Liver (tissue), 3 donors: ENCODE results near the gene OR52E5.

Experiments
- EGR1 ChIP-seq, 2 donors: IDR thresholded peaks; 2 replicates each; pipeline ENCODE4 v1.6.1; 2016 to 2018; ENCODE audit warnings: antibody characterized with exemption in 2 of 2, low read depth in 2 of 2
- GABPA ChIP-seq, 2 donors: IDR thresholded peaks in 1 of 2; conservative IDR thresholded peaks in 1 of 2; 2 replicates each; pipeline ENCODE4 v1.6.1; 2016; ENCODE audit warnings: antibody characterized with exemption in 2 of 2, mild to moderate bottlenecking in 1 of 2, moderate library complexity in 1 of 2
- HNF4A ChIP-seq, 2 donors: conservative IDR thresholded peaks; 2 replicates each; pipeline ENCODE4 v1.6.1; 2016; ENCODE audit warnings: antibody characterized with exemption in 2 of 2, mild to moderate bottlenecking in 2 of 2
- HNF4G ChIP-seq: IDR thresholded peaks from 2 replicates; pipeline ENCODE4 v1.6.1; 2016; ENCODE audit warnings: antibody characterized with exemption
- RAD21 ChIP-seq, 2 donors: IDR thresholded peaks; 2 replicates each; pipeline ENCODE4 v1.6.1; 2016; ENCODE audit warnings: antibody characterized with exemption in 2 of 2, mild to moderate bottlenecking in 2 of 2
- REST ChIP-seq: IDR thresholded peaks from 2 replicates; pipeline ENCODE4 v1.6.1; 2016; ENCODE audit warnings: antibody characterized with exemption, mild to moderate bottlenecking
- RXRA ChIP-seq, 2 donors: IDR thresholded peaks; 2 replicates each; pipeline ENCODE4 v1.6.1; 2017 to 2018; ENCODE audit warnings: antibody characterized with exemption in 2 of 2, mild to moderate bottlenecking in 1 of 2
- TAF1 ChIP-seq: conservative IDR thresholded peaks from 2 replicates; pipeline ENCODE4 v1.6.1; 2016; ENCODE audit warnings: antibody characterized with exemption, mild to moderate bottlenecking
- YY1 ChIP-seq: IDR thresholded peaks from 2 replicates; pipeline ENCODE4 v1.6.1; 2016; ENCODE audit warnings: antibody characterized with exemption, mild to moderate bottlenecking
- ZBTB33 ChIP-seq: IDR thresholded peaks from 2 replicates; pipeline ENCODE4 v1.6.1; 2016; ENCODE audit warnings: antibody characterized with exemption
- TF ChIP-seq, protein P1 (sequence below): fragments of 150-350 bp; IDR thresholded peaks from 2 replicates; pipeline ENCODE4 v1.5.1; 2017; ENCODE audit warnings: improper control_type of control experiment, low read depth, low read length; ENCODE audit not compliant: missing input control
- TF ChIP-seq, protein P2 (sequence below): IDR thresholded peaks from 2 replicates; pipeline ENCODE4 v1.6.1; 2016; ENCODE audit warnings: antibody characterized with exemption
- donor health status: healthy.
- donor health status: healthy.

DNA sequence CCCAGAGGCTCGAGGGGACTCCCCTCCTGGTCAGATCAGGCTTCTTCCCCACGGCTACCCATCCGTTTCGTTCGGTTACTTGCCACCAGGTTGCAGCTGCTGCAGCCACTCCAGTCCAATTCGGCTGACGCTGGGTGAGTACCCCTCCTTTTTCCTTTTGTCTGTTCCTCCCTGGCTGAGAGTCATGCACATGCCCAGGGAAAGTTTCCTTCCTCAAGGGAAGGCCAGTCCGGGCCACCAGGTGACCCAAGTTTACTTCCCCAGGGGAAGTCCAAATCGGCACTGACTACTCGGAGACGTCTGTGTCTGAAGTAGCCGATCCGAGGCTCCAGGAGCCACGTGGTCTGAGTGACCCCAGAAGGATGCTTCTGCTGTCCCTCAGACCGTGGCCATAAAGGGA lies 35.8 kb downstream of the OR52E5 start:
- TF ChIP-seq, protein P1, sequence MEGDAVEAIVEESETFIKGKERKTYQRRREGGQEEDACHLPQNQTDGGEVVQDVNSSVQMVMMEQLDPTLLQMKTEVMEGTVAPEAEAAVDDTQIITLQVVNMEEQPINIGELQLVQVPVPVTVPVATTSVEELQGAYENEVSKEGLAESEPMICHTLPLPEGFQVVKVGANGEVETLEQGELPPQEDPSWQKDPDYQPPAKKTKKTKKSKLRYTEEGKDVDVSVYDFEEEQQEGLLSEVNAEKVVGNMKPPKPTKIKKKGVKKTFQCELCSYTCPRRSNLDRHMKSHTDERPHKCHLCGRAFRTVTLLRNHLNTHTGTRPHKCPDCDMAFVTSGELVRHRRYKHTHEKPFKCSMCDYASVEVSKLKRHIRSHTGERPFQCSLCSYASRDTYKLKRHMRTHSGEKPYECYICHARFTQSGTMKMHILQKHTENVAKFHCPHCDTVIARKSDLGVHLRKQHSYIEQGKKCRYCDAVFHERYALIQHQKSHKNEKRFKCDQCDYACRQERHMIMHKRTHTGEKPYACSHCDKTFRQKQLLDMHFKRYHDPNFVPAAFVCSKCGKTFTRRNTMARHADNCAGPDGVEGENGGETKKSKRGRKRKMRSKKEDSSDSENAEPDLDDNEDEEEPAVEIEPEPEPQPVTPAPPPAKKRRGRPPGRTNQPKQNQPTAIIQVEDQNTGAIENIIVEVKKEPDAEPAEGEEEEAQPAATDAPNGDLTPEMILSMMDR = no peak
- TF ChIP-seq TAF1 = no peak
- no peak for TF ChIP-seq RAD21 (IDR thresholded peaks at IDR 0.05)
- TF ChIP-seq YY1 = no peak
- TF ChIP-seq HNF4G = no peak
- TF ChIP-seq HNF4A (conservative IDR thresholded peaks at IDR 0.05) = no peak
- TF ChIP-seq GABPA (IDR thresholded peaks at IDR 0.05 in 1 of 2, conservative IDR thresholded peaks at IDR 0.05 in 1 of 2) = no peak
- no peak for TF ChIP-seq RXRA (IDR thresholded peaks at IDR 0.05)
- TF ChIP-seq REST = no peak
- TF ChIP-seq, protein P2, sequence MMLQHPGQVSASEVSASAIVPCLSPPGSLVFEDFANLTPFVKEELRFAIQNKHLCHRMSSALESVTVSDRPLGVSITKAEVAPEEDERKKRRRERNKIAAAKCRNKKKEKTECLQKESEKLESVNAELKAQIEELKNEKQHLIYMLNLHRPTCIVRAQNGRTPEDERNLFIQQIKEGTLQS = no peak
- TF ChIP-seq ZBTB33 = no peak
- TF ChIP-seq EGR1 (IDR thresholded peaks at IDR 0.05; ENCODE audit: low read depth in 2 of 2) = no peak
